Stimulated activated CD4-positive, alpha-beta T cell treated with anti-CD3 and anti-CD28 coated beads, Interleukin-2, amount 100 ng/mL, for 48 hours (primary cell): Measurements from ENCODE around the gene DDX54.
"Not testable (repeated sequence)": the region's sequence is repeated elsewhere in the genome, so short reads cannot be mapped to it uniquely, and the experiment has no call there.

Experiments used
- DNase-seq, 2 donors: peaks; one replicate each; pipeline ENCODE4 v3.0.0-alpha.2; 2020

Gene DDX54

DNA sequence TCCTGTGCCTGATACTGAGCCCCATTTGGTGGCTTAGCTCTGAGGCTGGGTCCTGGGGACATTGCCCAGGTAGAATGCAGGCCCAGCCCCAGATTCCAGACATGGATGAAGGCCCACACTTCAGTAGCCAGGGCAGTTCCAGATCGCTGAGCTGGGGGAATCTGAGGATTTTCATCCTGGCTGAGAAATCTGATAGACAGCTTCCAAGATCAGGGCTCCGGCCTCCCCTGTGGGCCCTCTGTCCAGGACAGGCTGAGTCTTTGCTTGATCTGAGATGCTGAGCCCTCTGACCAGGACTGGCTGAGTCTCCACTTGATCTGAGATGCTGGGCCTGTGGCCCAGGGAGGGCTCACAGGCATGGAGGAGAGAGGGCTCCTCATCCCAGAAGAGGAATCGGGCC is 46.5 kb downstream of the DDX54 start:
- no peak for DNase-seq

DNA sequence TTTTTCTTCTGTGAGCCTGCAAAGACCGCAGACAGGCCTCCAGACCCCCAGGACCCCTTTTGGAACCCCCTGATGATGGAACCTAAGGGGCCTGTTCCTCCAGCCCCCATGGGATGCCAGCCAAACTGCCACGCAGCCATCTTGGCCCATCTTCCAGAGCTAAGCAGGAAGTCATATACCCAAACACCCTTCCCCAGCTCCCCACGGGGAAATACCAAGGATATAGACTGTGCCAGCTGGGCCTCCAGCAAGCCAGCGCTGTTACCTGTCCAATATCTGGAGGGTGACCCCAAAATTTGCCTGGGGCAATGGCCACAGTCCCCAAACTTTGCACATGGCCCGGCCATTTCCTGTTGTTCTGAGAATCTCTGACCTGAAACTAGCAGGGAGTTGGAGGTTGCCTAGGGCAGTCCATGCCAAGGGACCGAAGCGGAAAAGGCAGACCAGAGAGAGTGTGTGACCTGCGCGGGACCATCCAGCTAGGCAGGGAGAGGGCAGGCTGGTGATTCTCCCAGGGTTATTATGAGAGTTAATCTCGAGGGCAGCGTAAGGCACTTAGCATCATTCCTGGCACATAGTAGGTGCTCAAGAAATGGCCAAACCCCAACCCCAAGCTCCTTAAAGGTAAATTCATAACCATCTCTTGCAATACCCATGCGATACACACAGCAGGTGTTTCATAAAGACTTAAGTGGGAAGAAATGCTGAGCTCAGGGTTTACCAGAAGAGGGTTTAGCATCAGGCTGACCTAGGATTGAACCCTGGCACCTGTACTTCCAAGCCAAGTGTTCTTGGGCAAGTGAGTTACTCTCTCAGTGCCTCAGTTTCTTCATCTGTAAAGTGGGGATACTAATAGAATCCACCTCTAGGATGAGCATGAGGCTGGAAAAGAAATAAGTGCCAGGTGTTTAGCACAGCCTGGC is 47.2 kb downstream of the DDX54 start:
- DNase-seq, result no peak

GRCh38 chr12:113136990-113137511 is 48.2 kb downstream of the DDX54 start:
- DNase-seq, result no peak

DNA sequence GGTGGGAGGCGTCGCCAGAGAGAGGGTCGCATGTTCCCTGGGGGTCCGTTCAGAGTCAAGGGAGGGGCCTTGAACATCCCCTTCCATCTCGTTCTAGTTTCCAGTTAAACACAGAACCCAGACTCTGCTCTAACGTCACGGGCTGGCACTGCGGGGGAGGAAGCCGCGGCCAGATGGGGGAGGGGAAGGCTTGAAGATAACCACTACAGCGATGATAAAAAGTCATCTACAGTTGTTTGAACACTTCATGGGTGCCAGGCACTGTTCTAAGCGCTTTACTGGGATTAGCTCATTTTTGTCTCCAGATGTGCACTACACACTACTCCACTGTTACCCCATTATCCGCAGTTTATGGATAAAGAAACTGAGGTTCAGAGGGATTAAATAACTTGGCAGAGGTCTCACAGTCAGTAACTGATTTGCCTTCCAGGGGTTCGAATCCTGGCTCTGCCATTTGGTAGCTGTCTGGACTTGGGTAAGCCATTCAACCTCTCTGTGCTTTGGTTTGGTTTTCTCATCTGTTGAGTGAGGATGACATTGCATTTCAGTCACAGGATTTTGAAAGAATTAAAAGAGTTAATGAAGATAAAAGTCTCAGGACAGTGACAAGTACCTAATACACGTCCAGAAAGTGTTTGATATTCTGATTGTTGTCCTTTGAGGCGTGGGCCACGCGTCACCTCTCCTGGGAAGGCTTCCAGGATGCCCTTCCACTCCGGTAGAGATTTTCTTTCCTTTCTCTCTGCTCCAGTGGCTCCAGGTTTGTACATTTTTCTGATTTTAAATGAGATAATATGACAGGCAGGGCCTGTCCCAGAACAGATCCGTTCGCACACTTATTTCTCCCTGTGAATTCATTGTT is 48.9 kb downstream of the DDX54 start:
- peak; percentile 41 to 62 for DNase-seq

DNA sequence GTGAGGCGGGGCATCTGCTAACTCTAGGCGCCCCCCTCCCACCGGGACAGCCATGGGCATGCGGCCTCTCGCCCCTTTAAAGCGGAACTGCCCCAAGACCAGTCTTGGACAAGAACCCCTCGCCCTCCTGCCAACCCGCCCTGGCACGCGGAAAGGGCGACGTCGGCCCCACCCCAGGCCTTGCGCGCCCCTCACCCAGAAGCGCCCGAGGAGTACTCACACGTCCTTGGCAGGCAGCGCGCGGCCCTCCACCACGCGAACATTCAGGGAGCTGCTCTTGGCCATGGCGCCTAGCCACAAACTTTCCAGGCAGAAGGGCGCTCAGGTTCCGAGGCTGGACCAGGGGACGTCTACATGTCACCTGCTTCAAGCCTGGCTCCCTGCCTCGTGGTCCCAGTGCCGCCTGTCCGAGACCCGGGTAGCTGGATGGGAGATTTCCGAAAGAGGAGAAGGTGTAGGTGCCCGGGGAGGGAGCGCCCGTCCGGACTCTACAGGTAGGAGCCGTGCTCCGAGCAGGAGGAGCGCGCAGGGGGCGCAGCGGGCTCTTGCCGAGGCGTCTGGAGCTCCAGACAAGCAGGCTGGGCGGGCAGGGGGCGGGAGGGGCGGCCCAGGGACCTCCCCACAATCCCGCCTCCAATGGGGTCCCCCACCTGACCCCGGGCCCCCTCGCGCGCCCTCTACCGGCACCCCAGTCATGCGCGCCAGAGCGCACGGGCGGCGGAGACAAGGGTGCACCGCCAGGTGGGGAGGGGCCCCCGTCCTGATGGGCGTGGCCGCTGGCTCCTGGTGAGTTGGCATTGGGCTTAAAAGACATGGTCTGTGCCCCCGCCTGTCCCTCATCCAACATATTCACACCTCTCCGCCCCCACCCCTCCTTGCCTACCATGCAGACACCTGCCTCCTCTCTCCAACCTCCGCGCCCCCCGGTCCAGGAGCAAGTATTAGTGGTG is 49.8 kb downstream of the DDX54 start, which contains the start of gene RASAL1:
Gene RASAL1 (minus strand): TSS at position 584 of the 950 bp plus-strand sequence. CDS start 299 bp downstream, at position 285.
- DNase-seq, result peak; percentile 81 to 90

DNA sequence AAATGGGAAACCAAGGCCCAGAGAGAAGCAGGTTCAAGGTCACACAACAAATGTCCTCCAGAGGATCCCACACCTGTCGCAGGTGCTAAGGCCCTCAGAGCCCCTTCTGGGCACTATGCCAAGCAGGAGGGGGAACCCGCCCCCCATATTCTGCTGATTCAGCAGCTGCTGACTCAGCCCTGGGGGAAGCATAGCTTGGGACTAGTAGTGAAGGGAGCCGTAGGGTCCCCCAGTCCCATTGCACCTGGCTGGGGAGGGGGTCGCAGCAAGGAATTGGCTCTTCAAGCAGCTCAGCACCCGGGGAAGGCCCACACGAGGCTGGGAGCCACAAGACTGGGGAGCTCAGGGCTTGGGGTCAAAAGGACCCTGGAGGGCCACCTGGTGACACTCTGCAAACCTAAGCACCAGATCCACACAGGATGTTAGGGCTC is 50.7 kb downstream of the DDX54 start:
- no peak for DNase-seq

GRCh38 chr12:113134071-113134470 is 51.2 kb downstream of the DDX54 start:
- DNase-seq, result no peak

DNA sequence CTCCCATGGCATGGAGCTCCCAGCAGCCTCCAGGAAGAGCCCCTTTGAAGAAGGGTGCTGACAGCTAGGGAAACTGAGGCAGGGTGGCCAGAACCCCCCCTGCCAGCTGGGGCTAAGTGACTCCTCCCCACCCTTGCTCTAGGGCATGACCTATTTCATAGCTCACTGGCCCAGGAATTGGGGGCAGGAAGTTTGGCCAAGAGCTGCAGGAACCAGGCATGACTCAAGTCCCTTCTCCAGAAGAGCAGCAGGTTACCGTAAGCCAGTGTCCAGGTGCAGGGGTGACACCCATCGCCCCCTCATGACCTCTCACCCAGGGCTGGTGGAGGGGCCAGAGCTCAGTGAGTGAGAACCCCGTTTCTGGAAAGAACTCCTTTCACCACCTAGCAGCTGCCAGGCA is 51.6 kb downstream of the DDX54 start:
- no peak for DNase-seq

DNA sequence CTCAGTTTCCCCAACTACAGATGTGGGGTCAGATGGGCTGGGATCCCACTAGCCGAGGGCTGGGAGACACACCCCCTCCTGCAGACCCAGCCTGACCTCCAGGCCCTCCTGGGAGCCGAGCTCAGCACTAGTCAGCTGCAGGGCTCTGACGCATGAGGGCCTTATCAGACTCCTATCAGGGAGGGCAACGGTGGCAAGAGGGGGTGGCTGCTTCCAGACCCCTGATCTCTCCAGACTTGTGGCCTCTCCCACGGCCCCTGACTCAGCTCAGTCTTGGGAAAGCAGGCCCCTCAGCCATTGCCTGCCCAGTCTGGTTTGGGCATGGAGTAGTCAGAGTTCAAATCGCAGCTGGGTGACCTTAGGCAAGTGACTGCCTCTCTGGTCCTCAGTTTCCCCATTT is 52.2 kb downstream of the DDX54 start:
- no peak for DNase-seq

DNA sequence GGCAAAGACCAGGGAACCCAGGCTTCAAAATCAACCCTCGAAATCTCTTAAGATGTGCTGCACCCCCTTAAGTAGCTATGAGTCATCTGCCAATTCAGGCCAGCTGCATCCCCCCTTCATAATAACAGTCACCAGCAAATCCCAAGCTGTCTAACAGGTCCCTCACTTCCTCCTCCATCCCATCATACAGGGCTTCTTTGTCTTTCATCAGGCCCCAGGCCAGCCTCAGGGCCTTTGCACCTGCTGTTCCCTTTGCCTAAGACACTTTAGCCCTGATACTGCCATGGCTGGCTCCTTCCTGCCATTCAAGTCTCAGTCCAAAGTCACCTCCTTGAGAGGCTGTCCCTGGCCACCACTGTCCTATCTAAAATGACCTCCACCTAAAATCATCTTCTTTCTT is 53.7 kb downstream of the DDX54 start:
- no peak for DNase-seq

DNA sequence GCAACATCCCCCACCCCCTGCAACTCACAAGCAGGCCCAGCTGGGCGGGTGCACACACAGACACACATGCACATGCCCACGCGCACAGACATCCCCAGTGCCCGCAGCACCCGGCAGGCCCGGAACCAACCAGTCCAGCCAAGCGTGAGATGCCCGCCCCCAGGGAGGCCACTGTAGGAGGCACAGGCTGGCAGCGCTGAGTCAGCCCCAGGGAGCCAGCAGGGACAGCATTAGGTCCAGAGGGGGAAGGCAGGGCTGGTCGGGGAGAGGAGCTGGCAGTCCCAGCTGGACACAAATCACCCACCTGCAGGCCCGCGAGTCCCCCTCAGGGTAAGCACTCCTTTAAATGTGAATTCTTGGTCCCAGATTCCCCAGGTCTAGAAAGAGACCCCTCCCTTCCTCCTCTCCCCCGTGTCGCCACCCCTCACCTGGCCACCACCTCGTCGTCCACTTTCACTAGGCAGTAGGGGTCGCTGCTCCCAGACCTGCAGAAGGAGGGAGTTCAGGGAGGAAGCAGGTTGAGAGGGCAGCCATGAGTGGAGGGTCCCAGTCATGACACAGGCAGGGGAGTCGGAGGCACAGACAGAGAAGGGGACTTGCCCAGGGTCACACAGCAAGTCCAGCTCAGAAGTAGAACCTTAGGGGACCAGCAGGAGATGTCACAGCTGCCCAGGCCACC is 54.7 kb downstream of the DDX54 start:
- no peak for DNase-seq

DNA sequence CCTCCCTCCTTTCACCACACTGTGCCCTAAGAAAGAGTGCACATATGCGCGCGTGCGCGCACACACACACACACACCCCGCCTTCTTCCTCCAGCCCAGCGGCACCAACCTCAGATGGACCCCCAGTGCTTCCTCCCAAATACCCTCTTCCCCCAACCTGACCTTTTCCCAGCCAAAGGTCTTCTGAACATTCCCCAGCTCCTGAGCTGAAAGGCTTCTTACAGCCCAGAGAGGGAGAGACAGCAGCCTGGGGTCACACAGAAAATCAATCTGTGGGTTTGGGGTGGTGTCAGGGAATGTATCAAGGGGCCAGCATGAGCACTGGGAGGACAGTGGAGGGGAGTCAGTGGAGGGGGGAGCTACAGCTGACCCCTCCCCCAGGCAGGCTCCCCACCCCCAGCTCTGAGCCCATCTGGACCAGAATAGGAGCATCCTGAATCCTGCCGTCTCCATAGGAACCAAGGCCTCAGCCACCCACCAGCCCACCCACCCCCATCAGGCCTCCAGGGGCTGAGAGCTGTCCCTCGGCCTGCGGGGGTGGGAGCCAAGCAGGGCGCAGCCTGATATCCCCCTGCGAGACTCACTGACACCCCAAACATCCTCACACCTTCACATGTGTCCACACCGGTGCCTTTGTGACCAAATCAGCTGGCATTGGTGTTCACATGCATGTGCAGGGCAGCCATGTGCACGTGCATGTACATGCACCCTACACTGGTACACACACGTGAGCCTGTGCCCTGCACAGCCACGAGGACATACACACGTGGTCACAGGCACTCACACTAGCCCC is 55.4 kb downstream of the DDX54 start:
- DNase-seq, result no peak

GRCh38 chr12:113128802-113129663 is 56.2 kb downstream of the DDX54 start:
- DNase-seq, result no peak

DNA sequence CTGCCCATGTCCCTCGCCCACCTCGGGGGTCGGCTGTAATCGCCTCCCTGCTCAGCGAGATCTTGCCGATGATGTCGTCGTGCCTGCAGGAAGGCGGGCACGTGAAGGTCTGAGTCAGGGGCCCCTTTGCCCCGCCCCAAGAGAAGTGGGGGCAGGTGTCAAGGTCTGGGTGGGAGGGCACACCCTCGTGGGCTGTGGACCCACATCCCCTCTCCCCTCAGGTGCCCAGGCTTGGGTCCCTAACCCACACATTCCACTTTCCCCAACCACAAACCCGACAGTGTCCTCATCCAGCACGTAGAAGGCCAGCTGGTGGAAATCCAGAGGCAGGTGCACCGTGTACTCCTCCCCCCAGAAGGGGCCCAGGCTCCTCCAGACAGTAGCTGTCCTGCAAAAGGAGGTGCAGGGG is 57.5 kb downstream of the DDX54 start:
- DNase-seq, result no peak

DNA sequence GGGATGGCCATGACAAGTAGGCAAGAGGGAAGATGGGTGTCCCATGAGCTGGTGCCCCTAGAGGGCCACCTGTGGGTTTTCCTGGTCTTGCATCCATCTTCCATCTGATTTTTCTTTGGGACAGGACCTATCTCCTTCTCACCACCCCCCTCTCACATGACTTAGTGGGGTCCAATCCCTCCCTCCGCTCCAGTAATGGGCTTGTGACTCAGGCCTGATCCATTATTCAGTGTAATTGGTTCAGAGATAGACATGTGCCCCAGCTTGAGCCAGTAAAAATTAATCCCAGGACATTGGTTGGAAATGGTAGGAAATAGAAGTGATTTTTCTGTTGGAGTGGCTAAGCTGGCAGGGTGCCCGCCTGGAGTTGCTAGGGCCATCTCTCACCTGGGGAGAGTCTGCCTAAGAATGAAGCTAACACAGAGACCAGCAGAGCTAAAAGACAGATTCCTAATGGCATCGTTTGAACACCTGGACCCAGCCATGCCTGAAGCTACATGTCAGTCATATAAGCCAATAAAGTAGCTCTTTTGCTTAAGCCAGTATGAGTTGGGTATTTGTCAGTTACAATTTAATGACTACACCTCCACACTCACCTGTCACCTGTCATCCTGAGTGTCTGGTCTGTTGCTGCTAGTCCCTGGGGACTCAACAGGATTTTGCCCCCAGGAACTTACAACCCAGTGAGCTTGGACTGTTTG is 64.5 kb downstream of the DDX54 start:
- no peak for DNase-seq

DNA sequence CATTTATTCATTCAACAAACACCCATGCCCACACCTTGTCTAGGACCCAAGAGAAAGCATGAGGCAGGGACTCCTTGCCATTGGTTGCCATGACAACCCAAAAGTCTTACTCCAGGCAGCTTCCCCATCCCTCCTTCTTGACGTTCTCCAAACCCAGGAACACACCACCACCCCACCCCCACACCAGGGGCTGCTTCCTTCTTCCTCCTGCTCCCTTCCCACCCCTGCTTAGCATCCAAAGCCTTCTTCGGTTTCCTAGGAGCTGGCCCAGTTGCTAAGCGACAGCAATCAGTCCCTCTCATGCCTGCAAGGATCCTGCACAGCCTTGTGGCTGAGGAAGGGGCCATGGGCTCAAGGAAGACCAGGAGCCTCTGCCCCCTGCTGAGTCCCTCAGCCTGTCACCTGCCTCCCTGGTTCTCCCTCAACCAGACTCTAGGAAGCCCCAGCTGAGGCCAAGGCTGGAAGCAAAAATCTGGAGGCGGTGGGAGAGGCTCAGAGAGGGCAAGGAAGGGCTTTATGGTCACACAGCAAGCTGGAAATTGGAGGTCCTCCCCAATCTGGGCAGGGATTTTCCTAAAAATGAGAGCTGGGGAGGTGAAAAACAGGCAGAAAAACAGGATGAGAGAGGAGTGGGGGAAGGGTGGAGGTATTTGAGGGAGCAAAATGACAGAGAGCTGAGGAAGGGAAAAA is 65.2 kb downstream of the DDX54 start:
- DNase-seq, result no peak

DNA sequence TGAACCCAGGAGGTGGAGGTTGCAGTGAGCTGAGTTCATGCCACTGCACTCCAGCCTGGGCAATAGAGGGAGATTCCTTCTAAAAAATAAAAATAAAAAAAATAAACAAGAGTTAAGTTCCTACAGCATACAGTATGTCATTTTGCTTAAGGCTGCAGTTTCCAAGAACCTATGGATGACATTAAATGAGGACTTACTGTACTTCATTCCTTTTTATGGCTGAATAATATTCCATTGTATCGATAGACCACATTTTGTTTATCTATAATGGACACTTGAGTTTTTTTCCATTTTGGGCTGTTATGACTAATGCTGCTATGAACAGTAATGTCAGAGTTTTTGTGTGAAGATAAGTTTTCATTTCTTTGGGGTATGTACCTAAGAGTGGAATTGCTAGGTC is 67.1 kb downstream of the DDX54 start:
- DNase-seq, result no peak

DNA sequence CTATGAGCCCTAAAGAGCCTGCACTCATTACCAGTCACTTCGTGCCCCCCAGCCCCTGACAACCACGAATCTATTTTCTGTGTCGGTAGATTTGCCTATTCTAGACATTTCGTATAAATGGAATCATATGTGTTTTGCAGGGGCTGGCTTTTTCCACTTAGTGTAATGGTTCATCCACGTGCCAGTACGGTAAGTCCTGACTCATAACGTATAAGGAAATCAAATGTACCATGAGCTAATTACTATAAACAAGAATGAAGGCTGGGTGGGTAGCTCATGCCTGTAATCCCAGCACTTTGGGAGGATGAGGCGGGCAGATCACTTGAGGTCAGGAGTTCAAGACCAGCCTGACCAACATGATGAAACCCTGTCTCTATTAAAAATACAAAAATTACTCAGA is 67.6 kb downstream of the DDX54 start:
- not testable (repeated sequence) for DNase-seq
